ENCODE measurements around the gene SLC41A2.
"Not testable (repeated sequence)": the region's sequence is repeated elsewhere in the genome, so short reads cannot be mapped to it uniquely, and the experiment has no call there.

The SLC41A2 gene

GRCh38 chr12:104958001-104958804 lies at the start of gene SLC41A2:
SLC41A2 (minus strand) TSS chr12:104958290; CDS start chr12:104928527, 29,763 bp downstream.
- DNase-seq: peak; percentile 47

GRCh38 chr12:105001476-105001875 lies 43.4 kb upstream of the SLC41A2 start:
- DNase-seq: no peak

GRCh38 chr12:104999347-104999685 lies 41.2 kb upstream of the SLC41A2 start:
- no peak for DNase-seq

- DNase-seq: no peak
These were observed 40.6 kb upstream of the SLC41A2 start for GRCh38 chr12:104998423-104999346.

GRCh38 chr12:104997541-104997940 lies 39.5 kb upstream of the SLC41A2 start:
- DNase-seq: no peak

- no peak for DNase-seq
These were observed 36.2 kb upstream of the SLC41A2 start for GRCh38 chr12:104994336-104994735.

GRCh38 chr12:104991565-104992128 lies 33.6 kb upstream of the SLC41A2 start:
- DNase-seq: no peak

GRCh38 chr12:104990950-104991349 lies 32.9 kb upstream of the SLC41A2 start:
- DNase-seq: no peak

- DNase-seq: peak; percentile 73
These were observed 28.2 kb upstream of the SLC41A2 start, which contains the start of gene NOPCHAP1 for GRCh38 chr12:104986022-104986941. NOPCHAP1 (plus strand) TSS chr12:104986316; CDS start chr12:104986353, 37 bp downstream.

- DNase-seq: no peak
These were observed 27.1 kb upstream of the SLC41A2 start for GRCh38 chr12:104985206-104985605.

GRCh38 chr12:104977688-104978087 lies 19.6 kb upstream of the SLC41A2 start:
- DNase-seq: not testable (repeated sequence)

GRCh38 chr12:104976703-104977102 lies 18.6 kb upstream of the SLC41A2 start:
- no peak for DNase-seq

- no peak for DNase-seq
These were observed 17.7 kb upstream of the SLC41A2 start for GRCh38 chr12:104975587-104976343.

GRCh38 chr12:104974626-104975290 lies 16.7 kb upstream of the SLC41A2 start:
- no peak for DNase-seq

- no peak for DNase-seq
These were observed 15.2 kb upstream of the SLC41A2 start for GRCh38 chr12:104973250-104973649.

- no peak for DNase-seq
These were observed 13.2 kb upstream of the SLC41A2 start for GRCh38 chr12:104971306-104971705.

GRCh38 chr12:104969343-104969742 lies 11.3 kb upstream of the SLC41A2 start:
- no peak for DNase-seq

- DNase-seq: no peak
These were observed 8.6 kb upstream of the SLC41A2 start for GRCh38 chr12:104966677-104967076.

GRCh38 chr12:104964856-104965205 lies 6.7 kb upstream of the SLC41A2 start:
- no peak for DNase-seq

GRCh38 chr12:104964167-104964855 lies 6.2 kb upstream of the SLC41A2 start:
- DNase-seq: no peak

All from NCI-H1048 (cell line).